H1 (cell line): Measurements from ENCODE around the gene RETREG3. TPM values are rescaled to one million over a fixed set of nuclear protein-coding genes. Genes with fewer than 3 reads are reported as not detected.

Source experiments
- HDAC2 ChIP-seq, 2 experiments: fragments of 300-600 bp in 1 of 2; sonication (generic) in 1 of 2; IDR thresholded peaks; 2 replicates each; pipeline ENCODE4 v1.6.1; 2011 to 2012; ENCODE audit warnings: low read depth in 2 of 2, low read length in 2 of 2, mild to moderate bottlenecking in 2 of 2, moderate library complexity in 2 of 2, borderline replicate concordance in 1 of 2, inconsistent platforms in 1 of 2
- KDM4A ChIP-seq: IDR thresholded peaks from one replicate; pipeline ENCODE4 v1.7.1; 2012; ENCODE audit warnings: low read depth, mild to moderate bottlenecking, moderate library complexity, low read length, inconsistent platforms; ENCODE audit not compliant: severe bottlenecking
- KDM5A ChIP-seq: fragments of 200-600 bp; IDR thresholded peaks from 2 replicates; pipeline ENCODE4 v1.7.1; 2012; ENCODE audit warnings: mild to moderate bottlenecking, low read length, inconsistent platforms, mixed read lengths
- MAX ChIP-seq: IDR thresholded peaks from 2 replicates; pipeline ENCODE4 v1.6.1; 2012; ENCODE audit warnings: inconsistent platforms
- NRF1 ChIP-seq: IDR thresholded peaks from 2 replicates; pipeline ENCODE4 v1.6.1; 2011; ENCODE audit warnings: mild to moderate bottlenecking, low read depth, low read length, improper control_type of control experiment
- PHF8 ChIP-seq: fragments of 200-600 bp; sonication (generic); conservative IDR thresholded peaks from 2 replicates; pipeline ENCODE4 v1.7.1; 2012; ENCODE audit warnings: low read depth, mild to moderate bottlenecking, inconsistent platforms, low read length, moderate library complexity
- POLR2A ChIP-seq, 2 experiments: IDR thresholded peaks; 1 replicate in 1 of 2; 2 replicates in 1 of 2; pipeline ENCODE4 v1.6.1; 2011; ENCODE audit warnings: low read depth in 2 of 2, low read length in 2 of 2, mild to moderate bottlenecking in 2 of 2; ENCODE audit errors: control extremely low read depth in 1 of 2
- POLR2AphosphoS5 ChIP-seq: IDR thresholded peaks from 2 replicates; pipeline ENCODE4 v1.6.1; 2011; ENCODE audit warnings: low read depth, low read length
- RBBP5 ChIP-seq: IDR thresholded peaks from 2 replicates; pipeline ENCODE4 v1.7.1; 2012; ENCODE audit warnings: low read depth, mild to moderate bottlenecking, inconsistent platforms, low read length, moderate library complexity, borderline replicate concordance
- TAF1 ChIP-seq: IDR thresholded peaks from 2 replicates; pipeline ENCODE4 v1.6.1; 2011; ENCODE audit warnings: mild to moderate bottlenecking, low read depth, low read length
- TBP ChIP-seq: IDR thresholded peaks from 2 replicates; pipeline ENCODE4 v1.6.1; 2011; ENCODE audit warnings: low read depth, low read length, improper control_type of control experiment
- YY1 ChIP-seq: IDR thresholded peaks from 2 replicates; pipeline ENCODE4 v1.6.1; 2011; ENCODE audit warnings: low read depth, mild to moderate bottlenecking, low read length
- ZNF274 ChIP-seq: IDR thresholded peaks from 2 replicates; pipeline ENCODE4 v1.7.0; 2012; ENCODE audit warnings: low read length, borderline replicate concordance; ENCODE audit errors: extremely low read depth
- polyA plus RNA-seq, 7 experiments: library from polyadenylated mRNA; depleted of rRNA in 3 of 7; stranded (reverse) in 5 of 7; unstranded in 2 of 7; fragments of >200 nt in 5 of 7; fragments of 200-250 nt in 2 of 7; gene quantifications; 1 replicate in 5 of 7; 2 replicates in 1 of 7; 4 replicates in 1 of 7; pipeline versions ENCODE4 v1.2.1 to v1.2.3, GENCODE V29; 2011 to 2013; ENCODE audit warnings: missing spikeins in 2 of 7, mixed read lengths in 2 of 7
- total RNA-seq: library from RNA; stranded (reverse); fragmentation: NEBNext Ultra II Directional; extraction: Animal tissue kit (Norgen Biotek cat#: 25700); gene quantifications from 2 replicates; pipeline ENCODE4 v1.2.1, GENCODE V29; 2021

RETREG3 gene
- total and polyA plus RNA-seq, 2 of the 8 experiments (the other 6 are each of a cell fraction or from before 2014, with no cell fraction given) = 23.7 to 42.6 TPM

- TF ChIP-seq PHF8 = peak; percentile 68; the same call in 1 of the 2 replicates
- peak; percentile 14; the same call in 1 of the 2 replicates for TF ChIP-seq MAX
- no peak; a peak in 1 of 4 replicates for TF ChIP-seq HDAC2 (IDR thresholded peaks at IDR 0.05; ENCODE audit: borderline replicate concordance in 1 of 2, low read depth in 2 of 2, low read length in 2 of 2)
- TF ChIP-seq POLR2AphosphoS5 = peak; percentile 29; the same call in 1 of the 2 replicates
- peak in 1 of 2 experiments; percentile 70; a peak in 2 of 3 replicates for TF ChIP-seq POLR2A (IDR thresholded peaks at IDR 0.05; ENCODE audit: control extremely low read depth in 1 of 2, low read depth in 2 of 2, low read length in 2 of 2)
- no peak for TF ChIP-seq ZNF274
- peak; percentile 68 for TF ChIP-seq KDM4A
- 0 out of 2 replicates have a peak, but pooled peaks have one; percentile 8 for TF ChIP-seq YY1
- TF ChIP-seq TBP = peak; percentile 43; the same call in 1 of the 2 replicates
- no peak for TF ChIP-seq KDM5A
- peak; percentile 18; the same call in 1 of the 2 replicates for TF ChIP-seq NRF1
- TF ChIP-seq RBBP5 = peak; percentile 93
- peak; percentile 71 for TF ChIP-seq TAF1
- TF ChIP-seq, all 59 proteins: peak for 14
Measured at GRCh38 chr17:42554250-42555121, 54.7 kb downstream of the RETREG3 start (continued).
